GM19239 (cell line): ENCODE measurements around the gene CRB3.

ENCODE experiments used
- DNase-seq: peaks from one replicate; pipeline ENCODE4 v3.0.0; 2011; ENCODE audit warnings: low spot score; ENCODE audit not compliant: insufficient read length
- FAIRE-seq: peaks from 2 replicates; lab custom pipeline; 2011; peaks lifted over from hg19 to GRCh38; lab: Jason Lieb, UNC

Gene CRB3

GRCh38 chr19:6516018-6516658, 52.1 kb downstream of the CRB3 start:
- DNase-seq (peak; percentile 81), FAIRE-seq (peak; percentile 95)
